IMR-90 (cell line): ENCODE results near the gene TCF25. TPM values are rescaled to one million over a fixed set of nuclear protein-coding genes. Genes with fewer than 3 reads are reported as not detected.

Source experiments
- ATAC-seq: fragments of 200-7000 bp; cut with Tn5 transposase; 2 replicates; pipeline ENCODE4 v1.9.1; 2020; ENCODE audit warnings: low read depth, mild to moderate bottlenecking, moderate library complexity
- BruUV-seq: library from RNA; stranded (reverse); fragments of 400-500 nt; replicated peaks from 2 replicates; lab custom pipeline; 2021; lab: Mats Ljungman, UMichigan
- CTCF ChIA-PET: fragments of 300-600 bp; formaldehyde crosslinking; extraction: SDS; loops from one replicate; lab custom pipeline; 2021; ENCODE audit warnings: antibody characterized with exemption; lab: Yijun Ruan, JAX
- POLR2A ChIA-PET: fragments of 300-600 bp; sonication (Branson Sonifier 250); formaldehyde crosslinking; loops from one replicate; lab custom pipeline; 2022; ENCODE audit warnings: antibody characterized with exemption; ENCODE audit not compliant: unreplicated experiment; lab: Charles Lee
- DNase-seq: peaks from one replicate; pipeline ENCODE4 v3.0.0; 2013
- H2AFZ ChIP-seq: replicated peaks from 2 replicates; pipeline ENCODE3; 2013; ENCODE audit warnings: low read length, mild to moderate bottlenecking; ENCODE audit not compliant: poor library complexity
- H2AK5ac ChIP-seq: 2 replicates; pipeline ENCODE4 v1.6.1; 2013; ENCODE audit warnings: low read depth, low read length, inconsistent platforms
- H2AK9ac ChIP-seq: replicated peaks from 2 replicates; pipeline ENCODE3; 2013; ENCODE audit warnings: mild to moderate bottlenecking, low read depth, low read length, moderate library complexity; ENCODE audit not compliant: poor library complexity
- H2BK120ac ChIP-seq: 2 replicates; pipeline ENCODE4 v1.6.1; 2013; ENCODE audit warnings: low read depth, low read length, inconsistent platforms
- H2BK15ac ChIP-seq: 3 replicates; pipeline ENCODE4 v1.6.1; 2013; ENCODE audit warnings: low read depth, low read length, inconsistent platforms
- H2BK20ac ChIP-seq: 2 replicates; pipeline ENCODE4 v1.6.1; 2013; ENCODE audit warnings: low read depth, mild to moderate bottlenecking, inconsistent platforms, low read length, moderate library complexity
- H2BK5ac ChIP-seq: 2 replicates; pipeline ENCODE4 v1.6.1; 2013; ENCODE audit warnings: mild to moderate bottlenecking, low read depth, low read length, inconsistent platforms; ENCODE audit not compliant: poor library complexity, severe bottlenecking
- H3K14ac ChIP-seq: replicated peaks from 2 replicates; pipeline ENCODE4 v1.6.1; 2013; ENCODE audit warnings: low read depth, low read length, inconsistent platforms
- H3K18ac ChIP-seq: 2 replicates; pipeline ENCODE4 v1.6.1; 2013; ENCODE audit warnings: low read depth, low read length, control low read depth
- H3K23ac ChIP-seq: 2 replicates; pipeline ENCODE4 v1.6.1; 2013; ENCODE audit warnings: low read depth, low read length, inconsistent platforms
- H3K27ac ChIP-seq: 2 replicates; pipeline ENCODE4 v1.5.1; 2013; ENCODE audit warnings: mild to moderate bottlenecking, control low read depth, low read length; ENCODE audit not compliant: insufficient read depth
- H3K27me3 ChIP-seq: 2 replicates; pipeline ENCODE4 v1.6.1; 2013; ENCODE audit warnings: low read length; ENCODE audit not compliant: control insufficient read depth, insufficient read depth
- H3K36me3 ChIP-seq: 2 replicates; pipeline ENCODE4 v1.6.1; 2013; ENCODE audit warnings: low read length, mixed read lengths; ENCODE audit not compliant: control insufficient read depth, insufficient read depth
- H3K4ac ChIP-seq: 2 replicates; pipeline ENCODE4 v1.6.1; 2013; ENCODE audit warnings: low read depth, low read length, inconsistent platforms
- H3K4me1 ChIP-seq: 2 replicates; pipeline ENCODE4 v1.6.1; 2013; ENCODE audit warnings: low read length, mixed read lengths; ENCODE audit not compliant: control insufficient read depth, insufficient read depth
- H3K4me2 ChIP-seq: 2 replicates; pipeline ENCODE4 v1.6.1; 2013; ENCODE audit warnings: low read depth, mild to moderate bottlenecking, control low read depth, low read length, moderate library complexity
- H3K4me3 ChIP-seq: 2 replicates; pipeline ENCODE4 v1.5.1; 2013; ENCODE audit warnings: low read depth, mild to moderate bottlenecking, control low read depth, low read length, moderate library complexity; ENCODE audit not compliant: insufficient read depth
- H3K56ac ChIP-seq: 2 replicates; pipeline ENCODE4 v1.6.1; 2013; ENCODE audit warnings: low read length, inconsistent platforms; ENCODE audit not compliant: insufficient read depth; ENCODE audit errors: extremely low read depth
- H3K79me1 ChIP-seq, 2 experiments: 2 replicates each; pipeline ENCODE4 v1.6.1; 2013; ENCODE audit warnings: low read length in 2 of 2, inconsistent platforms in 1 of 2, low read depth in 1 of 2
- H3K9ac ChIP-seq: 2 replicates; pipeline ENCODE4 v1.6.1; 2013; ENCODE audit warnings: low read depth, low read length, control low read depth
- H3K9me1 ChIP-seq: 2 replicates; pipeline ENCODE4 v1.6.1; 2013; ENCODE audit warnings: low read length, inconsistent platforms; ENCODE audit not compliant: insufficient read depth
- H3K9me3 ChIP-seq: 2 replicates; pipeline ENCODE4 v1.6.1; 2013; ENCODE audit warnings: low read length; ENCODE audit not compliant: control insufficient read depth, insufficient read depth
- H4K20me1 ChIP-seq: 2 replicates; pipeline ENCODE4 v1.6.1; 2013; ENCODE audit warnings: low read length, inconsistent platforms; ENCODE audit not compliant: insufficient read depth
- H4K5ac ChIP-seq: 2 replicates; pipeline ENCODE4 v1.6.1; 2013; ENCODE audit warnings: mild to moderate bottlenecking, low read depth, low read length, control low read depth
- H4K8ac ChIP-seq, 2 experiments: 2 replicates each; pipeline ENCODE4 v1.6.1; 2013; ENCODE audit warnings: low read depth in 2 of 2, low read length in 2 of 2, control low read depth in 1 of 2, inconsistent platforms in 1 of 2
- H4K91ac ChIP-seq: 2 replicates; pipeline ENCODE4 v1.6.1; 2013; ENCODE audit warnings: low read depth, low read length, inconsistent platforms; ENCODE audit not compliant: insufficient read depth
- CHD1 ChIP-seq: IDR thresholded peaks from 2 replicates; pipeline ENCODE4 v1.6.1; 2012; ENCODE audit warnings: low read depth, low read length, improper control_type of control experiment
- FOS ChIP-seq: fragments of 150-350 bp; IDR thresholded peaks from 2 replicates; pipeline ENCODE4 v1.6.1; 2016; ENCODE audit warnings: low read depth, low read length
- MAFK ChIP-seq: IDR thresholded peaks from 2 replicates; pipeline ENCODE4 v1.6.1; 2012; ENCODE audit warnings: low read depth, low read length, improper control_type of control experiment
- MXI1 ChIP-seq: IDR thresholded peaks from 2 replicates; pipeline ENCODE4 v1.6.1; 2012; ENCODE audit warnings: low read depth, mild to moderate bottlenecking, low read length, moderate library complexity, borderline replicate concordance
- NFE2L2 ChIP-seq: fragments of 150-350 bp; IDR thresholded peaks from 2 replicates; pipeline ENCODE4 v1.6.1; 2016; ENCODE audit warnings: low read depth, mild to moderate bottlenecking, low read length
- POLR2A ChIP-seq: IDR thresholded peaks from 2 replicates; pipeline ENCODE4 v1.6.1; 2012; ENCODE audit warnings: mild to moderate bottlenecking, low read depth, low read length
- RAD21 ChIP-seq: IDR thresholded peaks from 2 replicates; pipeline ENCODE4 v1.6.1; 2012; ENCODE audit warnings: low read length, improper control_type of control experiment
- RCOR1 ChIP-seq: IDR thresholded peaks from 2 replicates; pipeline ENCODE4 v1.6.1; 2012; ENCODE audit warnings: mild to moderate bottlenecking, low read length, improper control_type of control experiment; ENCODE audit not compliant: insufficient replicate concordance
- RFX5 ChIP-seq: IDR thresholded peaks from 2 replicates; pipeline ENCODE4 v1.8.0; 2012; ENCODE audit warnings: low read depth, mild to moderate bottlenecking, low read length, moderate library complexity
- WGBS, 2 experiments: methylation state at CpG; one replicate each; pipeline versions ENCODE4 v1.1.5 to v1.1.7; 2013; ENCODE audit warnings: missing lambda C conversion rate in 2 of 2; ENCODE audit not compliant: insufficient read length in 1 of 2; ENCODE audit errors: extremely low coverage in 2 of 2; 5-methylcytosine and 5-hydroxymethylcytosine counted together
- dilution Hi-C: fragments of 300-500 bp; cut with HindIII; formaldehyde crosslinking; loops from one replicate; pipeline ENCODE4 v1.14.3; 2018; ENCODE audit warnings: low sequenced_read_pairs; ENCODE audit not compliant: unreplicated experiment
- in situ Hi-C: fragments of 300-500 bp; cut with MboI; formaldehyde crosslinking; loops from 3 replicates; pipeline ENCODE4 v1.14.3; 2019; ENCODE audit warnings: low sequenced_read_pairs, inconsistent platforms, mixed read lengths
- intact Hi-C: fragments of 100-400 bp; cut with micrococcal nuclease; formaldehyde crosslinking; loops from 2 replicates; pipeline ENCODE4 v1.10.0; 2022
- polyA plus RNA-seq, 3 experiments: library from polyadenylated mRNA; depleted of rRNA; stranded (reverse); fragments of >200 nt; gene quantifications; 2 replicates each; pipeline ENCODE4 v1.2.3, GENCODE V29; 2012; ENCODE audit warnings: low replicate concordance in 1 of 3
- total RNA-seq: library from RNA; depleted of rRNA; stranded (reverse); fragments of >200 nt; gene quantifications from 2 replicates; pipeline ENCODE4 v1.2.3, GENCODE V29; 2012
- TF ChIP-seq, protein P1 (sequence below): conservative IDR thresholded peaks from 2 replicates; pipeline ENCODE4 v1.5.1; 2012; ENCODE audit warnings: mild to moderate bottlenecking, low read depth, low read length, improper control_type of control experiment
- TF ChIP-seq, protein P2 (sequence below): fragments of 150-350 bp; IDR thresholded peaks from 2 replicates; pipeline ENCODE4 v1.6.1; 2016; ENCODE audit warnings: low read depth, mild to moderate bottlenecking, low read length, moderate library complexity, borderline replicate concordance

The TCF25 gene
- total and polyA plus RNA-seq, 2 of the 4 experiments (the other 2 are of a cell fraction): 127 to 184 TPM

DNA sequence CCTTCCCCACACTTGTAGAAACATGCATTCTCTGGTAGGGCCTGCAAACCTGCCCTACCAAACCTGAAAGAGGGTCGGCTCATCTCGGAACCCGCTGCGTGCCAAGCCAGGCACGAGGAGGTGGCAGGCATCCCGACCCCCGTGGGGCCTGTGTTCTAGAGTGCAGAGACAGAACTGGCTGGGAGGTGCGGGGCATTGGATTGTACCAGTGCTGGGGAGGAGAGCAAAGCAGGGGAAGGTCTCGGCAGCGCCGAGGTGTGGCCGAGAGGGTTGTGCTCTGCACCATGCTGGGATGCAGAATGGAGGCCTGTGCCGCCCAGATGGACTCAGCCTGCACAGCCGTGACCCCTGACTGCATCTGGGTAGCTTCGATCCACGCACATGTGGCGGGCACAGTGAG, 27.5 kb downstream of the TCF25 start:
- no peak overlapping the region for H3K9ac ChIP-seq
- ATAC-seq: no peak
- no peak overlapping the region for H3K18ac ChIP-seq
- H2AFZ ChIP-seq: no peak overlapping the region
- BruUV-seq: no TSS peak
- in situ Hi-C loops: no loop called here
- no peak overlapping the region for H3K56ac ChIP-seq
- no peak overlapping the region for H2BK5ac ChIP-seq
- no peak overlapping the region for H3K4me3 ChIP-seq
- dilution Hi-C loops: no loop called here
- peaks cover 8% of the 10 kb centered on the region for H4K20me1 ChIP-seq
- H4K5ac ChIP-seq: no peak overlapping the region
- no peak overlapping the region for H3K27ac ChIP-seq
- CTCF ChIA-PET: interaction anchor here (1.1 kb wide), 1 partner anchor 9 kb away, joined by 3 read pairs; no protein-coding TSS in a partner anchor
- H3K9me1 ChIP-seq: no peaks in the 10 kb centered on the region
- no peak overlapping the region for H4K91ac ChIP-seq
- H2AK5ac ChIP-seq: no peak overlapping the region
- H2AK9ac ChIP-seq: no peak overlapping the region
- peaks cover 3 to 24% of the 10 kb centered on the region in 2 experiments for H3K79me1 ChIP-seq
- no peak overlapping the region for H3K4ac ChIP-seq
- TF ChIP-seq MAFK (no peak), FOS (no peak), RAD21 (no peak), RCOR1 (no peak), CHD1 (no peak), POLR2A (no peak), MXI1 (no peak), RFX5 (no peak), NFE2L2 (no peak)
- TF ChIP-seq, protein P1, sequence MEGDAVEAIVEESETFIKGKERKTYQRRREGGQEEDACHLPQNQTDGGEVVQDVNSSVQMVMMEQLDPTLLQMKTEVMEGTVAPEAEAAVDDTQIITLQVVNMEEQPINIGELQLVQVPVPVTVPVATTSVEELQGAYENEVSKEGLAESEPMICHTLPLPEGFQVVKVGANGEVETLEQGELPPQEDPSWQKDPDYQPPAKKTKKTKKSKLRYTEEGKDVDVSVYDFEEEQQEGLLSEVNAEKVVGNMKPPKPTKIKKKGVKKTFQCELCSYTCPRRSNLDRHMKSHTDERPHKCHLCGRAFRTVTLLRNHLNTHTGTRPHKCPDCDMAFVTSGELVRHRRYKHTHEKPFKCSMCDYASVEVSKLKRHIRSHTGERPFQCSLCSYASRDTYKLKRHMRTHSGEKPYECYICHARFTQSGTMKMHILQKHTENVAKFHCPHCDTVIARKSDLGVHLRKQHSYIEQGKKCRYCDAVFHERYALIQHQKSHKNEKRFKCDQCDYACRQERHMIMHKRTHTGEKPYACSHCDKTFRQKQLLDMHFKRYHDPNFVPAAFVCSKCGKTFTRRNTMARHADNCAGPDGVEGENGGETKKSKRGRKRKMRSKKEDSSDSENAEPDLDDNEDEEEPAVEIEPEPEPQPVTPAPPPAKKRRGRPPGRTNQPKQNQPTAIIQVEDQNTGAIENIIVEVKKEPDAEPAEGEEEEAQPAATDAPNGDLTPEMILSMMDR: no peak
- TF ChIP-seq, protein P2, sequence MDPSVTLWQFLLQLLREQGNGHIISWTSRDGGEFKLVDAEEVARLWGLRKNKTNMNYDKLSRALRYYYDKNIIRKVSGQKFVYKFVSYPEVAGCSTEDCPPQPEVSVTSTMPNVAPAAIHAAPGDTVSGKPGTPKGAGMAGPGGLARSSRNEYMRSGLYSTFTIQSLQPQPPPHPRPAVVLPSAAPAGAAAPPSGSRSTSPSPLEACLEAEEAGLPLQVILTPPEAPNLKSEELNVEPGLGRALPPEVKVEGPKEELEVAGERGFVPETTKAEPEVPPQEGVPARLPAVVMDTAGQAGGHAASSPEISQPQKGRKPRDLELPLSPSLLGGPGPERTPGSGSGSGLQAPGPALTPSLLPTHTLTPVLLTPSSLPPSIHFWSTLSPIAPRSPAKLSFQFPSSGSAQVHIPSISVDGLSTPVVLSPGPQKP: no peak
- H3K27me3 ChIP-seq: no peaks in the 10 kb centered on the region
- no peak overlapping the region for H2BK20ac ChIP-seq
- H2BK120ac ChIP-seq: no peak overlapping the region
- H3K36me3 ChIP-seq: peaks cover 71% of the 10 kb centered on the region
- no peak for DNase-seq
- intact Hi-C loops: no loop called here
- POLR2A ChIA-PET: no interaction called here
- WGBS, 2 experiments: 100% methylated on average over 7 of the region's 17 CpGs; no CpG with 5 or more reads in 1 of the 2 experiments
- H3K23ac ChIP-seq: no peak overlapping the region
- no peak overlapping the region for H2BK15ac ChIP-seq
- H3K4me2 ChIP-seq: no peak overlapping the region
- H3K14ac ChIP-seq: no peak overlapping the region
- no peak overlapping the region for H4K8ac ChIP-seq
- H3K9me3 ChIP-seq: no peaks in the 10 kb centered on the region
- no peaks in the 10 kb centered on the region for H3K4me1 ChIP-seq
